Measurements from ENCODE around the gene PLPP4.

PLPP4 gene

DNA sequence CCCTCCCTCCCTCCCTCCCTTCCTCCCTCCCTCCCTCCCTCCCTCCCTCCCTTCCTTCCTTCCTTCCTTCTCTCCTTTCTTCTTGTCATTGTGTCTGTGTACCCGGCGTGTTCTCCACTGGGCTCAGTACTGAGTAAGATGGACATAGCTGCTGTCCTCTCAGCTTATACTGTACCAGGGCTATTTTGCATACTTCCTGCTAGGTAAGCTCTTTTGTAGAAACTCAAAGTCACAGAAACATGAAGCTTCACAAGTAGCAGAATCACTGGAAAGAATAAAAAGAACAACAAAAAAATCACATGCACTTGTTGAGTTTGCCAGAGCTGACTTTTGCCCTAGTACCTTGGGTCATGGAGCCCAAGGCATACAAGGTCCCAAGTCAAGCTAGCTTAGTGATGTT lies 125.7 kb downstream of the PLPP4 start:
- DNase-seq, result no peak

DNA sequence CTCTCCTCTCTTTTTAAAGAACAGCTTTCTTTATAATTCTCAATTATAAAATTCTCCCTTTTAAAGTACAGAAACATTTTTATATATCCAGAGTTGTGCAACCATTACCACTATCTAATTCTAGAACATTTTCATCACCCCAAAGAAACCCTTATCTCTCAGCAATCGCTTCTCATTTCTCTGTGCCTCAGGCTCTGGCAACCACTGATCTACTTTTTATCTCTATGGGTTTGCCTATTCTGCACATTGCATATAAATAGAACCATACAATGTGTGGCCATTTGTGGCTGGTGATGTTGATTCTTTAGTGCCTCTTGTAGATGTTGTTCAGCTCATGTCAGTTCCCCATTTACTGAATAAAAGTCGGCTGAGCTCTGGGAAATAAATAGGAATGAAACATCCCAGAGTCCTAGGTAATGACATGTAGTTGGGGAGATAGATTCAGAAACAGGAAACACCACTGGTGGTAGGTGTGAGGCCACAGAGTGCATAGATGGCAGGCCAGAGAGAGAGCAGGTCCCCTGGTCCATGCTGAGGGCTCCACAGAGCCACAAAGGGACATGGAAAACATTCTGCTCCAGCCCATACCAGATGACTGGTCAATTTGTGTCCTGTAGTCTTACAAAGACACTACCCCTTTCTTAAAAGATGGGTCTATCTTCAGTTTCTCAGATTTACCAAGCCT lies 126.5 kb downstream of the PLPP4 start:
- no peak for DNase-seq

DNA sequence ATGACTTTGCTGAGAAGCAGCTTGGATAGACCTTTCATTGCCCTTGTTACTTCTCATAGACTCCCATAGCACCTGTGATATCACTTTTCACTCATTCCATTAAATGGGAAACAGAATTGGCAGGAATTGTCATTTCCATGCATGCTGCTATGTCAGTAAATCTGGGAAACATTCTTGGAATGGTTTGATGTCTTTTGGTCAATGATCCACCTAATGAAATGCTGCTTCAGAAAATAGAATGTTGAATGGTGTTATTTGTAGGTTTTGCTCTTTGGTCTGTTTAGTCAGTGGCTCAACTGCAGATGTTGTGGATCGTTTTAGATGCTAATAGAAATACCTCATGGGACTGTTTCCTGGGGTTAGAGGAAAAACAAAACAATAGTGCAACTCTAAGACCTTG lies 127.8 kb downstream of the PLPP4 start:
- DNase-seq, result no peak

DNA sequence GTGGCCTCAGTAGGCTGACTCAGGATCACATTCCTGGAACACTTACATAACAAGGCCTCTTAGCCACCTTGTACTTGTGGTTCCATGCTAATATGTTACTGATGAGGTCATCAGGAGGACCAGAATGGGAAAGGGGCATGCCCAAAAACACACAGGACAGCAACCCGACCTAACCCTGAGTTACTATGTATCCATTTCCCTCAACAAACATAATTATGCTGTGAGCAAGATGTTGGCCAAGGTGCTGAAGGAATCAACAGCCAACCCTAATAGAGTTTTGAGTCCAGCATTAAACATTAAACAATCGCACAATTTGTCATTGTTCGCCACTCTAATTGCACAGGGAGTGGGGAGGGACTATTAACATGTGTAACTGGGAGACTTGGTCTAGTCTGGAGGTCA lies 129.4 kb downstream of the PLPP4 start:
- no peak for DNase-seq

DNA sequence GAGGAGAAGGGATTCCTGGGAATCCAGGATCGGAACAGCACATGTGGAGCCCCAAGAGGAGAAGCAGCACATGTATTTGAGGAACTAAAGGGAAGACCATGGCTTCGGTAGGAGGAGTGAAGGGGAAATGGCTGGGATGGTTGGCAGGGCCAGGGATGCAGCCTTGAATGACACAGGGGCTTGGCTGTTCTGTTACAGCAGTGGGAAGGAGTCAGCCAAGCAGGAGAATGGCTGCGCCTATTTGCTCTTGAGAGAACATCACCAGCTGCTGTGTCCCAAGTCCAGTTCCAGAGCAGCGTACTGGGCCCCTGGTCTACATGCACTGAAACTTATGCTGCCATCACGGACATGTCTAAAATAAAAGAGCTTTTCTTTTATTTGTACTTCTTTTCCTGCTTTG lies 130.0 kb downstream of the PLPP4 start:
- no peak for DNase-seq

DNA sequence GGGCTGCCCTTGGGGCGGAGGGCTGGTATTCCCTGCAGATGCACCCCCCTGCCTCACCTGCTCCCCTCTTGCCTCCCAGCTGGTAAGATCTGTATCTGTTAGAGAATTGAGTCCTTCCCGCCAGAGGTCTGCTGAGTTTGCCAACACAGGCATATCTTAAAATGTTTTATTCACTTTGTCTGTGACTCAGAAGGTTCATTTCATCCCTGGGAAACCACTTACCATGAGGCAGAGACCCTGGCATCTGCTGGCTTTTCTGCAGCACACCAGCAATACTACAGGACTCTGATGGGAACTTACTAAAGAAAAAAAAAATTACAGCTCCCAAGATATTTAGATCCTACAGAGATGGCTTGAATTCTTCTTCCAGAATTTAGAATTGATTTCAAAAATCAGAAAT lies 131.3 kb downstream of the PLPP4 start:
- DNase-seq, result no peak

DNA sequence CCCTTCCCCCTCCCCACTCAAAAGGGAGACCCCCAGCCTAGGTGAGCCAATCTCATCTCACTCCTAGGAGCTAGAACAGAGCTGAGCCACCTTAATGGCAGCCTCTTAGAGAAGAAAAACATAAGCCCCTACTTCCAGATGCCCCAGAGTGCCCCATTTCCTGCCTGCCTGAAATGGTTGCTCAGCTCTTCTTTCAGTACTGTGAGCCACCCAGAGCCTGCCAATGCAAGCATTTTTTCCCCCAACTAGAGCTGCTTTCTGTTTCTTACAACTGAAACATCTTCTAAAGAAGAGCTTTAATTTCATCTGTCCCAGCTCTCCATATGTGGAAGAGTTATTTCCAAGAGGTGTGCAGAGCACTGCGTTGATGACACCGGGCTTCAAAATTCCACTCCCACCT lies 136.7 kb downstream of the PLPP4 start:
- DNase-seq, result no peak

DNA sequence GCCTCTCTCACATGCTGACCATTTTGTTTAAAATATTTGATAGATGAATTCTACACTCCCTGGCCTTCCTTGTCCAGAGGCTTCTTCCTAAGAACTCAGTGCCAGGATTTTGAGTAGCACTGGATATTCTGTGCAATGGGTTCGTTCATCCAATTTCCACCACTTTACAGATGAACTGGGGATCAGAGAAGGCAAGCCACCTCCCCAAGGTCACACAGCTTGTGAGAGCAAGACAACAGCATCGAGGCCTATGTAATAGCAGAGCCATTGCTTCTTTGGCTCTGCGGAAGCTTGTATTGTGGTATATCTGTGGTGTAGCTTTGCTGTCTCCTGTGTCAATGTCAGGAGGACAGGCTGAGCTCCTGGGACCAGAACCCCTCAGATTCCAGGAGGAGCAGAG lies 140.9 kb downstream of the PLPP4 start:
- DNase-seq, result no peak

DNA sequence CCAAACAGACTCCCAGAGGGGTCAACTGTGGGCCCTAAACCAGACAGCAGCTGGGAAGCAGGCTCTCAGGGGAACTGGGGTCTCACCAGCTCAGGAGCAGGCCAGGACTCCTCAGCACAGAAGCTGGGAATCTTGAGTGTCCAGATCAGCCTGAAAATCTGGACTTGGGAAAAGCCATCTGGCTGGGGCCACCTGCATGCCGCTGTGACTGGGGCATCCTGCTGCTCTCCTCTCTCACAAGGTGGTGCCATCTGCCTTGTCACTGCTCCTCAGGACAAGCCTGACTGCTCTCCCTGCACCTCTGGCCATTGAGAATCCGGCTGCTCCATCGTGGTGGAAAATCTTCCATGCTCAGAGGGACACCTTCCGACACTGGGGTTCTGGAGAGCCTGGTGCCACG lies 141.4 kb downstream of the PLPP4 start:
- no peak for DNase-seq

DNA sequence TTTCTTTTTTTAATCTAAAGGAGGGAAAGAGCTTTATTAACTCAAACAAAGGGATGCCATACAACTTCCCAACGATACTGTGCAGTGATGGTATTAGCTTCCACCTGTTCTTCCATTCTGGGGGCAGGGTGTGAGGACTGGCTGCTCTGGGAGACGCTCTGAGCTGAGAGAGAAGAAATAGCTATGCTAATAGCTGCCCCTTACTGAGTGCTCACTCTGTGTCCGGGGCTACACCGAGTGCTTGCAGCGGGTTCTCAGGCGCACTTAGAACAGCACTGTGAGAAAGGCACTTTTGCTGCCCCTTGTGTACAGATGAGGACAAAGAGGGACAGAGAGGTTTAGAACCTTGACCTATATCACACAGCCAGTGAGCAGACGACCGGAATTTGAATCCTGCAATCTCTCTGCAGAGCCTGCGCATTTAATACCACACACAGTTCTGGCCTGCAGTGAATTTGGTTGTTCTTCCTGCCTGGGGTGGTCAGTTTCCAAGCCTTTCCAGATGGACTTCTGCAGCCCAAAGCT lies 142.2 kb downstream of the PLPP4 start:
- DNase-seq, result no peak

DNA sequence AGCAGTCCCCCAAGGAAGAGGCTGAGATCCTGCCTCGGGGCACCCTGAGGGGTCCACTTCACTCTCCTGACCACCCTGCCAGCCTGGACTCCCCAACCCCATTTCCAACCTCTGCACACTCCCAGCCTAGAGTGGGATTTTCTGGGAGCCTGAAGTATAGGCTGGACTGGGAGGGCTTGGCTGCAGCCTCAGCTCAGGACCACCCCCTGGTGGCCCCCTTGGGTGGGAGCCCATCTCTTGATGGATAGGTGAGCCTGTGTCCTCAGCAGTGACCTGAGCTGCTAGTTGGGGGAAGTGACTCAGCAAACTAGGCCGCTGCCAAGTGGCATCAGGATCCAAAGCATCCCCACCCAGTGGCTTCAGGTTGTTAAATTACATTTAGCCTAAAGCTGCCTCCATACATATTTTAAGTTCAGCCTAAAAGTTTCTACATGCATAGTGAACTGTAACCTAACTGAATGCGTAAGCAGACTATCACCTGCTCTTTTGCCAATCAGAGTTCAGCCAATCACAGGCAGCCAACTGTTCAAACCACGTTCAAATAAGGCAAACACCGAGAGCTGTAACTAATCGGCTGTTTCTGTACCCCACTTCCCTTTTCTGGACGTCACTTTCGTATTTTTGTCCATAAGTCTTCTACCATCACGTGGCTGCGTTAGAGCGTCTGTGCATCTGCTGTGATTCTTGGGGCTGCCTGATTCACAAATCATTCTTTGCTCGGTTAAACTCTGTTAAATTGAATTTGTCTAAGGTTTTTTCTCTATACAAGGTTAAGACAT lies 144.0 kb downstream of the PLPP4 start:
- no peak for DNase-seq

DNA sequence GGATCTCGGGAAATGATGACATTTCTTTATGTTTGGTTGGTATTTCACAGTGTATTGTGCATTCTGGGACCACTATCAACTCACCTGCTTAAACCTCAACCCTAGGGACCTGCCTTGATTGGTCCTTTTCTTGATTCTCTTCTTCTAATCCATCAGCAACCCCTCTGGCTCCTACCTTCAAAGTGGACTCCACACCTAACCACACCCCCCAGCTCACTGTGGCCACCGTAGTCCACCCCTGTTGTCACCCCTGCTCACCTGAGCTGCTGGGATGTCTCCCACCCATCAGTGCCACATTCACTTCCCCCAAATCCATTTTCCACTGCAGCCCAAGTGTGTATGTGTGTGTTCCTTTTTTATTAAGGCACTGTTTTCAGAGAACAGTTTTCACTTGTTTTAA lies 145.0 kb downstream of the PLPP4 start:
- no peak for DNase-seq

DNA sequence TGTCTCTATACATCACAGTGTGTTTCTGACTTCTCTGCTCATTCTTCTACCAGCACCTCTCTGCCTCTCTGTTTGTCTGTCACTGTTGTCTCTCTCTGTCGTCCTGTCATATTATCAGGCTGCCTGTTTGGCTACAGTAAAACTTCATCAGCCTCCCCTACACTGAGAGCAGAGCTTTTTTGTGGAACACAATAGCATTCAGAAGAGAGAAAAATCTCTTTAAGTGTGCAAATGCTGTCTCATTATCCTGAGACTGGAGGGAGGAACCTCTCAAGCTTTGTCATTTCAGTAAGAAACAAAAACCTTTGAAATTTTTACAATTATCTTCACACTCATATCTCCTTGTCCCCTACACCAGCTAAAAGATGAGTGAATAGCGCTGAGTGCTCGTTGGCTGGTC lies 148.4 kb downstream of the PLPP4 start:
- DNase-seq, result no peak

DNA sequence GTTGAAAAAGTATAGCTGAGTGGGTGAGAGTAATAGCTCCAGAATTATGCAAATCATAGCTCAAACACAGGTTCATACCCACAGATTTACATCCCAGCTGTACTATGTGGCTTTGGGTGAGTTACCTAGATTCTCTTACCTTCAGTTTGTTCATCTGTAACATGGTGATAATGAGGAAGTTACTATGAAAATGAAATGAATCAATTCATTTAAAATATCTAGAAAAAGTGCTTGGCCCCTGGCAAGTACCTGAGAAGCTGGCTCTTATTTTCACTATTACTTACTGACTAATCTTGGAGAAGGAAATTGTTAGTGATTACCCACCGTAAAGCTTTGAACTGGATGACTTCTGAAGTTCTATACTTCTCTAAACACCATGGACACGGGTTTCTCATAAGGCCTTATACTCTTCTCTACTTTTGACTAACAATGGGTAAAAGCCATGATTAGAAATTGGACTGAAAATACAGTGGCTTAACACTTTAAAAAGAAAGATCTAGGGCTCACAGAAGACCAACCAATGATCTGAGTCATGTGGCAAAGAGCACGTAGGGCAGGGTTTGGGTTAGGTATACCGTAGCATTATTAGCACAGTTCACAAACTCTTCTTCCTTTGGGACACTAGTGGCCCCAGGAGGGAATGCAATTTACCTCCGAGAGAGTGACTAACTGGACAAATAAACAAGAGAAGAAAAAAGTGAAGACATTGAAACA lies 149.2 kb downstream of the PLPP4 start:
- no peak for DNase-seq

DNA sequence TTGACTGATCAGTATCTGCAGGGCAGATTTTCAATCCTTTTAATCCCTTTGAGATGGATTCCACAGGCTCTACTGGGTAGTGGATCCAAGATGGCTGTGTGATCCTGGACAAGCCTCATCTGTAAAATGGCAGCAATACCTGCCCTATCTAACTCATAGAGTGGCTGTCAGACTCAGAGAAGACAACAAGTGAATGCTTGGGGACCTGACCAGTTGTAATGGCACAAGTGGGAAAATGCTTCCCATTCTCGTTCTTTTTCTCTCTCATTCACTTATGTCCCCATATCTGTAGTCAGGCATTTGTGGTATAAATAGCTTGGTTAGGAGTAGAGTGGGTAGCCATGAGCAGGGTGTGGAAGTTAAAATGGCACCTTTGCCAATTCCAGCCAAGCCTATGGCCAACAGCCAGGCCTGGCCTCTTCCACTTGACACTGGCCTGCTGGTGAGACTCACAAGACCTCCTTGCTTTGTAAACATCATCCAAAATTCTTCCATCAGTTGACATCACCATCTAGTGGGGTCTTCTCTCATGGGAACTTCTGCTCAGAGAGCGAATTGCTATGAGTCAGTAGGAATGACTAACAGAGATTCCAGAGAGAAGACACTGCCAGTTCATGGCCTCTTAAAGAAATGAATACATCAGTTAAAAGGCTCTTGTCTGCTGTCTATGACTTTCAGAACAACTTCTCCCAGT lies 150.1 kb downstream of the PLPP4 start:
- no peak for DNase-seq

DNA sequence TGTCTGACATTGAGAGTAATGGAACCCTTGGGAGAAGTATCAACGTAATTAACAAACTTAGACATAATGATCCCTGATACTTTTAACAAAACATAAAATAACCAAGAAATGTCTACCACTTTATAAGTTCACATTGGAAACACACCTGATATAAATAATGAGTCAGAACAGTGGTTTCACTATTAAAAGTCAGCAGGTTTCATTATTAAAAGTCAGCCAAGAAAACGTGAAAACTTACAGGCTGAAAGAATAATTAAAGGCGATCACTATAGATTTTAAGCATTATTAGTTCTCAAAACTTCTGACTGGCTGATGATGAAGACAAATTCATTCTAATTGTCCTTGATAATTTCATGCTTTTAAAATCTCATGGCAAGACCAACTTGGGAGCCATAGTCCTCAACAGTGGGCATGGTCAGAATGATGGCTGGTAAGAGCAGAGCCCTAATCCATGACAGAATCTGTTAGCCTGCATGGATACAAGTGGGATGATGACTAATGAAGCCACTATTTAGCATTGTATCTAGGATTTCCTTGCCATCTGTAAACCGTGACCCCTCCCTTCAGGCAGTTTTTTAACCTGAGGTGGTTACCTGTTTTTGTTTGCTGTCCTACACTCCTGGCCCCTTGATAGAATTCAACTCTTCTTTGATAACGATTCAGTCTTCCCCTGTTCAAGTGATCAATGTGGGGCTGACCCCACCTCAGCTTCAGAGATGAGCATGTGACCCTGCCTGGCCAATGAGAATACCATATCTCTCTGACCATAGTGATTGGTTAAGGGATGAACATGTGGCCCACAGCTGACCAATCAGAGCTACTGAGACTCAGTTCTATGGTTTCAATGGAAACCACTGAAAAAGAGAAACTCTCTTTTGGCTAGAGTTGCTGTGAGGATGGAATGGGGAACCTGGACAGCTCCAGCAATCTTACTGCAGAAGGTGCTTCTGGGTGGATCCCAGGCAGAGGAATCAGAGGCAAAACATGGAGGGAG lies 151.0 kb downstream of the PLPP4 start:
- DNase-seq, result no peak

DNA sequence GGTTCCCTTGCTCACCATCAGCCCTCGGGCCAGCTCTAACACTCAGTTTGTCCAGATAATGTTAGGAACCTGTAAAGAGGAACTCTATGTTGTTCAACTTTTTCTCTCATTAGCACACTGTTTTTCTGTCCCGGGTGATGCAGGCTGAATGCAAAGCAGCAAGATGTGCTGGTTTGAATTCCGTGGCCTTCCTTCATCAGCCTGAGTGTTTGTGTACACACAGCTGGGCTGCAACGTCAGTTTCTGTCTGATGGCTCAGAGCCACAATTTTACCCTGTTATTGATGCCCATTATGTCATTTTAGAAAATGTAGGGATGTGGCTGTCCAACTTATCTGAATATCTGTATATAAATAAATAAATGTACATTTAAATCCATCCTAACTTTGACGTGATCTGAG lies 152.0 kb downstream of the PLPP4 start:
- DNase-seq, result no peak

DNA sequence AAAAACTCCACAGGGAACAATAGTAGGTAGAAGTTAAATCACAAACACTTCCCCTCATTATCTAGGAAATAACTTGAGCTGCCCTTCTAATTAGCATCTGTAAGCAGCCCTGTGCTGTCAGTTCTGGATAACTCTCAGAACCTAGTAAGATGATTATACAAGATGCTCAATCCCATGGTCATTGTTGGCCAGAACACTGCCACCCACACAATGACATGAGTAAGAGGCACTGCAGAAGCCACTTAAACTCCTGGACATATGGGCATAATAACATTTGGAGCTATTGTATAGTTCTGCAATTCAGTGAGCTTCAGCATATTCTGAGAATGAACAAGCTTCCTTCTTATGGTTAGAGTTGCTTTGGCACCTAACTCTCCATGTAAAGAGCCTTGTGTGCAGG lies 153.8 kb downstream of the PLPP4 start:
- DNase-seq, result no peak

DNA sequence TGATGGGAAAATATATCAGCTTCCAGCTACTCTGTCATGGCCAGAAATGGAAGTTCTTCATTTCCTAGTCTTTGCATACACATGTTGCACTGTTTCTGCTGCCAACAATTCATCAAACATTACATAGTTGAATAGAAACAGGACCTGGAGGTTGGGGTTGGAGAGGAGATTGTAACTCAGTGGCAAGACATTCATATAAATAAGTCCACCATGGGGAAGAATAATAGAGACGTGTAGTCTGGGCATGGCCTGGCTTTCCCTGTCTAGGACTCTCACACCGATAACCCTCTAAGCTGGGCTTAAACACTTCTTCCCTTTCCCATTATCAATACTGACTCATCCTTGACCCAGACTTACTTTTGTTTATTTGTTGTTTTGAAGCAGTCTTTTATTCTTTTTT lies 155.7 kb downstream of the PLPP4 start:
- no peak for DNase-seq

DNA sequence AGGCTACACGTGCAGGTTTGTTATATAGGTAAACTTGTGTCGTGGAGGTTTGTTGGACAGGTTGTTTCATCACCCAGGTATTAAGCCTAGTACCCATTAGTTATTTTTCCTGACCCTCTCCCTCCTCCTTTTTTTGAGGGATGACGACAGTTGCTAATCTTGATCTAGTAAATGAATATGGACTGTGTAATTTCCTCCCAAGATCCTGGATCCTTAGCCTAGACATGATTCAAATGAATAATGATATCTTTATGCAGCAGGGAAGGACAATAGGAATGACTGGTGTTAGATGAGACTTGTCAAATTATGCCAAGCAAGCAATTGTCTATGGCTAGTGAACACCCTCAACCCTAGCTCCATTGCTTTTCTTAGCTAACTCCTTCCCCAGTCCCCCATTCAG lies 156.2 kb downstream of the PLPP4 start:
- DNase-seq, result no peak

DNA sequence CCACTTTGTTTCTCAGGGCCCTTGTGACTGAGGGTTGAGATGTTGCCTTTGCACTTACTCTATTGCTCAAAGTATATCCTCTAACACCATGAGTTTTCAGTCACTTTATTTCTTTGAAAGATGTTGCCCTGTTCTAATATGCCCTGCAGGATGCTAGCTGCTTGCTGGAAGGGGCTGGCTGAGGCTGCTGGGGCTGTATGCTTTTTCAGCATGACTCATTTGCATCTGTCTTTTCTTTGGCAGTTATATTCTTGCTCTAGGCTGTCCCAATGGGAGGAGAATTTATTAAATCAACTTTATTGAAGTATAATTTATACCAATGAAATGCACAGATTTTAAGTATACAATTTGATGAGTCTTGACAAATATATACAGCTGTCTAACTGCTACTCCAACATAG lies 157.7 kb downstream of the PLPP4 start:
- no peak for DNase-seq

DNA sequence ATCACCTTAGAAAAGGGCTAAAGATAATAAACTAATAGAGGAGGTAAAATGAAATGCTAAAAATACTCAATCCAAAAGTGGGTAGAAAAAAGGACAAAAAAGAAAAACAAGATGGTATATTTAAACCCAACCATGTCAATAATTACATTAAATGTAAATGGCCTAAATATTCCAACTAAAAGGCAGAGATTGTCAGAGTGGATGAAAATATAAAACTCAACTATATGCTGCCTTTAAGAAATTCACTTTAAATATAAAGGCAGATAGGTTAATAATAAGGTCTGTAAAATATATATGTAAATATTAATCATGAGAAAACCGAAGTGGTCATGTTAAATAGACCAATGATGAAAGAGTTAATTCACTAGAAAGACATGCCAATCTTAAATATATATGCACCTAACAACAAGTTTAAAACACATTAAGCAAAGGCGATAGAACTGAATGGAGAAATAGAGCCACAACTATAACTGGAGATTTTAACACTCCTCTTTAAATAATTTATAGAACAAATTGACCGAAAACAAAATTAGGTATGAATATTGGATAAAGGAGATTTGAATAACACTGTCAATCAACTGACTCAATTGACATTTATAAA lies 159.4 kb downstream of the PLPP4 start:
- DNase-seq, result no peak

Measured in NCI-H2227 treated with DMSO at 0.1 percent for 48 hours (cell line).